ENCODE results near the gene SLC9A3.

DNA sequence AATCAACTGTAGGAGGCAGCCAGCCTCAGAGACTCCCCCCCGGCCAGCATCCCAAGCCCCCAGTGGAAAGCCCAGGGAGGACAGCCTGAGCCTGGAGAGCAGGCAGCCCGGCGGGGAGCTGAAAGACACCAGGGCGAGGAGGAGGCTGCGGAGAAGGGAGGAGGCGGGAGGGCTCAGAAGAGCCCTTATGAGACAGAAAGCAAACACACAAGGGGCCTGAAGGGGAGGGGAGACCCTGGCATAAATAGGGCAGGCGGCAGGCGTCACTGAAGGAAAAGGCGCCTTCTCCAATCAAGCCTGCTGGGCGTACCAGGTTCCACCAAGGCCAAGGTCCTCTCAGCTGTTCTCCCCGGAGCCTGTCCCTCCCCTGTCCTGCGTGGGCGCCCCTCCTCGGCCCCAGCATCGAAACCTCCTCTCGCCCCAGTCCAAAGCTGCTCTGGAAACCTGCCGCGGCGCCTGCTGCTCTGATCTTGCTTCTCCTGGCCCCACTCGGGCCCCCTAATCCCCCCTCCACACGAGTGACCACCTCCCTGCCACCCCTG is 1.3 kb downstream of the SLC9A3 start:
- TF ChIP-seq POLR2A (IDR thresholded peaks at IDR 0.05) (no peak), POLR2AphosphoS5 (IDR thresholded peaks at IDR 0.05) (no peak)
- TF ChIP-seq, protein P1, sequence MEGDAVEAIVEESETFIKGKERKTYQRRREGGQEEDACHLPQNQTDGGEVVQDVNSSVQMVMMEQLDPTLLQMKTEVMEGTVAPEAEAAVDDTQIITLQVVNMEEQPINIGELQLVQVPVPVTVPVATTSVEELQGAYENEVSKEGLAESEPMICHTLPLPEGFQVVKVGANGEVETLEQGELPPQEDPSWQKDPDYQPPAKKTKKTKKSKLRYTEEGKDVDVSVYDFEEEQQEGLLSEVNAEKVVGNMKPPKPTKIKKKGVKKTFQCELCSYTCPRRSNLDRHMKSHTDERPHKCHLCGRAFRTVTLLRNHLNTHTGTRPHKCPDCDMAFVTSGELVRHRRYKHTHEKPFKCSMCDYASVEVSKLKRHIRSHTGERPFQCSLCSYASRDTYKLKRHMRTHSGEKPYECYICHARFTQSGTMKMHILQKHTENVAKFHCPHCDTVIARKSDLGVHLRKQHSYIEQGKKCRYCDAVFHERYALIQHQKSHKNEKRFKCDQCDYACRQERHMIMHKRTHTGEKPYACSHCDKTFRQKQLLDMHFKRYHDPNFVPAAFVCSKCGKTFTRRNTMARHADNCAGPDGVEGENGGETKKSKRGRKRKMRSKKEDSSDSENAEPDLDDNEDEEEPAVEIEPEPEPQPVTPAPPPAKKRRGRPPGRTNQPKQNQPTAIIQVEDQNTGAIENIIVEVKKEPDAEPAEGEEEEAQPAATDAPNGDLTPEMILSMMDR (IDR thresholded peaks at IDR 0.05): no peak

Measured in prostate gland (tissue), 2 donors.